ENCODE measurements around the gene LRRC27. TPM values are rescaled to one million over a fixed set of nuclear protein-coding genes. Genes with fewer than 3 reads are reported as not detected.

The LRRC27 gene
- total and polyA plus RNA-seq, 4 experiments from 2014 or later: 0.90 to 3.8 (median 3.0) TPM

DNA sequence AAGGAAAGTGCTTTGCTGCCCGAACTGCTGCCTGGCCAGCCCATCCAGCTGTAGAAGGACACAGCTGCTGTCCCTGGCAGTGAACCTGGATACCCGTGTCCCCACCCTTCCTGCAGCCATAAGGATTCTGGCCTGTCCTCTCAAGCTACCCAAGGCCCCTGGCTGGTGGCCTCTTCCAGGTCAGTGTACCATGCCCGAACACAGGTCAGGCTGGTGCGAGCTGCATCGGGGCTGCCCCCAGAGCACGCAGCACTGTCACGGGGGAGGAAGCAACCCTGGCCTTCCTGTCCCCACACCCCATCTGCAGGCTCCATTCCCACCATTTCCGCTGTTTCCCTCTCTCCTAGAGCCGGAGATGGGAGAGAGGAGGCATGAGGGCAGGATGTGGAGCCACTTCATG, 34.5 kb downstream of the LRRC27 start:
- H3K27ac Mint-ChIP-seq: no peak overlapping the region
- intact Hi-C loops (cut with micrococcal nuclease): no loop called here
- no peak for DNase-seq

DNA sequence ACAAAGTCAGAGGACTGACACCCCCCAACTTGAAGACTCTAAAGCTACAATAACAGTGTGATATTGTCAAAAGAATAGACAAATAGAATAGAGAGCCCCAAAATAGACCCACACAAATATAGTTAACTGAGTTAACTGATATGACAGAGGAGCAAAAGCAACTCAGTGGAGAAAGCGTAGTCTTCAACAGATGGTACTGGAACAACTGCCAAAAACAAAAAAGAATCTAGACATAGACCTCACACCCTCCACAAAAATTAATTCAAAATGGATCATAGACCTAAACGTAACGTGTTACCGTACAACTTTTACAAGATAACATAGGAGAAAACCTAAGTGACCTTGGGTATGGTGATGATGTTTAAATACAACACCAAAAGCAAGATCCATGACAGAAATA, 36.4 kb downstream of the LRRC27 start:
- H3K27me3 ChIP-seq (ENCODE audit: insufficient read depth, low read length): no peaks in the 10 kb centered on the region
- intact Hi-C loops (cut with micrococcal nuclease): no loop called here
- no peak overlapping the region for H3K27ac ChIP-seq (ENCODE audit: low read depth, low read length)
- H3K9me3 ChIP-seq (ENCODE audit: control insufficient read depth in 1 of 2, low read length in 2 of 2): no peaks in the 10 kb centered on the region
- Mint-ChIP-seq H3K36me3 (peaks cover 2 to 15% of the 10 kb centered on the region in 2 donors), H3K27me3 (no peaks in the 10 kb centered on the region), H3K4me3 (no peak overlapping the region), H3K4me1 (peaks cover 4 to 5% (median 4%) of the 10 kb centered on the region in 4 donors), H3K9me3 (peaks cover 0 to 2% (median 0%) of the 10 kb centered on the region in 8 donors), H3K27ac (no peak overlapping the region)
- ChIA-PET POLR2A (ENCODE audit: partially characterized antibody) (no interaction called here), CTCF (ENCODE audit: partially characterized antibody) (no interaction called here)
- no peak overlapping the region for H3K4me3 ChIP-seq (ENCODE audit: low read length in 2 of 2)
- DNase-seq: no peak
- no peaks in the 10 kb centered on the region for H3K36me3 ChIP-seq (ENCODE audit: insufficient read depth, low read length)
- H3K4me1 ChIP-seq (ENCODE audit: insufficient read depth, low read length): no peaks in the 10 kb centered on the region

More for the DNA sequence above, 34.5 kb downstream of the LRRC27 start:
- Mint-ChIP-seq H3K27me3 (no peaks in the 10 kb centered on the region), H3K4me3 (no peak overlapping the region), H3K9me3 (peaks cover 0 to 2% (median 0%) of the 10 kb centered on the region in 8 donors), H3K4me1 (peaks cover 0 to 2% (median 0%) of the 10 kb centered on the region in 4 donors), H3K36me3 (peaks cover 2 to 15% of the 10 kb centered on the region in 2 donors)
- no peaks in the 10 kb centered on the region for H3K9me3 ChIP-seq (ENCODE audit: control insufficient read depth in 1 of 2, low read length in 2 of 2)
- no peaks in the 10 kb centered on the region for H3K4me1 ChIP-seq (ENCODE audit: insufficient read depth, low read length)
- ChIA-PET CTCF (ENCODE audit: partially characterized antibody) (interaction anchor here (1.4 kb wide), 1 partner anchor 13 kb away, joined by 4 read pairs; no protein-coding TSS in a partner anchor), POLR2A (ENCODE audit: partially characterized antibody) (no interaction called here)
- no peak overlapping the region for H3K4me3 ChIP-seq (ENCODE audit: low read length in 2 of 2)
- H3K27ac ChIP-seq (ENCODE audit: low read depth, low read length): no peak overlapping the region
- no peaks in the 10 kb centered on the region for H3K27me3 ChIP-seq (ENCODE audit: insufficient read depth, low read length)
- no peaks in the 10 kb centered on the region for H3K36me3 ChIP-seq (ENCODE audit: insufficient read depth, low read length)

DNA sequence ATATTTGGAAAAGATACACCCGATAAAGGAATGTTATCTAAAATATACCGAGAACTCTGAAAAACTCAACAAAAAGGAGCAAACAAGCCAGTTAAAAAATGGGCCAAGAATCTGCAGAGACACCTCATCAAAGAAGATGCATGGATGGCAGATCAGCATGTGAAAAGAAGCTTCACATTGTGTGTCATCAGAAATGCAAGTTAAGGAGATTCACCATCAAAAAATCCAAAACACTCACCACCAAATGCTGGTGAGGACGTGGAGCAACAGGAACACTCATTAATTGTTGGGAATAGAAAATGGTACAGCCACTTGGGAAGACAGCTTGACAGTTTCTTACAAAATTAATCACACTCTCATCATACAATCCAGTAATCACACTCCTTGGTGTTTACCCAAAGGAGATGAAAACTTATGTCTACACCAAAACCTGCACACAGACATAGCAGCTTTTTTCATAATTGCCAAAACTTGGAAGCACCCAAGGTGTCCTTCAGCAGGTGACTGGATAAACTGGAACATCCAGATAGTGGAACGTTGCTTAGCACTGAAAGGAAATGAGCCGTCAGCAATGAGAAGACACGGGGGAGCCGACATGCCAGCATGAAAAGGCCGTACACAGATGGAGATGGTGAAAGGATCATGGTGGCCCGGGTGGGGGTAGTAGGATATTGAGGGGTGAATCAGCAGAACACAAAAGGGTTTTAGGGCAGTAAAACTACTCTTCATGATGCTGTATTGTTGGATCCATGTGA, 37.1 kb downstream of the LRRC27 start:
- H3K4me3 ChIP-seq (ENCODE audit: low read length in 2 of 2): no peak overlapping the region
- H3K36me3 ChIP-seq (ENCODE audit: insufficient read depth, low read length): no peaks in the 10 kb centered on the region
- no peak for DNase-seq
- ChIA-PET POLR2A (ENCODE audit: partially characterized antibody) (no interaction called here), CTCF (ENCODE audit: partially characterized antibody) (no interaction called here)
- Mint-ChIP-seq H3K27ac (no peak overlapping the region), H3K36me3 (peaks cover 2 to 15% of the 10 kb centered on the region in 2 donors), H3K27me3 (no peaks in the 10 kb centered on the region), H3K4me3 (no peak overlapping the region), H3K9me3 (peaks cover 0 to 2% (median 0%) of the 10 kb centered on the region in 8 donors), H3K4me1 (peaks cover 4 to 5% (median 4%) of the 10 kb centered on the region in 4 donors)
- no peak overlapping the region for H3K27ac ChIP-seq (ENCODE audit: low read depth, low read length)
- intact Hi-C loops (cut with micrococcal nuclease): no loop called here
- no peaks in the 10 kb centered on the region for H3K9me3 ChIP-seq (ENCODE audit: control insufficient read depth in 1 of 2, low read length in 2 of 2)
- H3K4me1 ChIP-seq (ENCODE audit: insufficient read depth, low read length): no peaks in the 10 kb centered on the region
- no peaks in the 10 kb centered on the region for H3K27me3 ChIP-seq (ENCODE audit: insufficient read depth, low read length)

DNA sequence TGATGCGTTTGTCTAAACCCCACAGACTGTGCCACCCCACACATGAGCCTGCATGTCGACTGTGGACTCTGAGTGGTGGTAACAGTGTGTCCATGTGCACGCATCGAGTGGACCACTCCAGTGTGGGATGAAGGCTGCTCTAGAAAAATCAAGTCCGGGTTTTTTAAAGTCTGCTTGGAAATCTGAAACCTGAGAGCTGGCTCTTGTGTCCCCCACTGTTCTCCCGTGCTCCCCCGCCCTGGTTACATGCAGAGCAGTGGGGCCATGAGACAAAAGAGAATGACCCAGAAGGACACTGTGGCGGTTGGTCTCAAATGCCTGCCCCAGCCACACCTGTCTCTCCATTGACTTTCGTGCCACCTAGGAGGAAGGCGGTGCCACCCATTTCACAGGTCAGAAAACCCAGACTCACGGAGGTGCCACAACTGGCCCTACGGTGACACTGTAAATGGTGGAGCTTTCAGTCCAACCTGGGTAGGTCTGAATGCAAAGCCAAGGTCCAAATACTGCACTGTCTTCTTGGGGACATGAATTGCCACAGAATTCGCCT, 37.7 kb downstream of the LRRC27 start:
- H3K36me3 ChIP-seq (ENCODE audit: insufficient read depth, low read length): no peaks in the 10 kb centered on the region
- ChIA-PET CTCF (ENCODE audit: partially characterized antibody) (no interaction called here), POLR2A (ENCODE audit: partially characterized antibody) (no interaction called here)
- no peak overlapping the region for H3K4me3 ChIP-seq (ENCODE audit: low read length in 2 of 2)
- peaks cover 0 to 2% (median 0%) of the 10 kb centered on the region in 8 donors for H3K9me3 Mint-ChIP-seq
- peaks cover 2 to 5% (median 4%) of the 10 kb centered on the region in 4 donors for H3K4me1 Mint-ChIP-seq
- peaks cover 2 to 15% of the 10 kb centered on the region in 2 donors for H3K36me3 Mint-ChIP-seq
- H3K27ac ChIP-seq (ENCODE audit: low read depth, low read length): no peak overlapping the region
- no peaks in the 10 kb centered on the region for H3K9me3 ChIP-seq (ENCODE audit: control insufficient read depth in 1 of 2, low read length in 2 of 2)
- DNase-seq: no peak
- no peak overlapping the region for H3K27ac Mint-ChIP-seq
- no peaks in the 10 kb centered on the region for H3K27me3 ChIP-seq (ENCODE audit: insufficient read depth, low read length)
- intact Hi-C loops (cut with micrococcal nuclease): no loop called here
- no peak overlapping the region for H3K4me3 Mint-ChIP-seq
- H3K4me1 ChIP-seq (ENCODE audit: insufficient read depth, low read length): no peaks in the 10 kb centered on the region
- H3K27me3 Mint-ChIP-seq: no peaks in the 10 kb centered on the region

DNA sequence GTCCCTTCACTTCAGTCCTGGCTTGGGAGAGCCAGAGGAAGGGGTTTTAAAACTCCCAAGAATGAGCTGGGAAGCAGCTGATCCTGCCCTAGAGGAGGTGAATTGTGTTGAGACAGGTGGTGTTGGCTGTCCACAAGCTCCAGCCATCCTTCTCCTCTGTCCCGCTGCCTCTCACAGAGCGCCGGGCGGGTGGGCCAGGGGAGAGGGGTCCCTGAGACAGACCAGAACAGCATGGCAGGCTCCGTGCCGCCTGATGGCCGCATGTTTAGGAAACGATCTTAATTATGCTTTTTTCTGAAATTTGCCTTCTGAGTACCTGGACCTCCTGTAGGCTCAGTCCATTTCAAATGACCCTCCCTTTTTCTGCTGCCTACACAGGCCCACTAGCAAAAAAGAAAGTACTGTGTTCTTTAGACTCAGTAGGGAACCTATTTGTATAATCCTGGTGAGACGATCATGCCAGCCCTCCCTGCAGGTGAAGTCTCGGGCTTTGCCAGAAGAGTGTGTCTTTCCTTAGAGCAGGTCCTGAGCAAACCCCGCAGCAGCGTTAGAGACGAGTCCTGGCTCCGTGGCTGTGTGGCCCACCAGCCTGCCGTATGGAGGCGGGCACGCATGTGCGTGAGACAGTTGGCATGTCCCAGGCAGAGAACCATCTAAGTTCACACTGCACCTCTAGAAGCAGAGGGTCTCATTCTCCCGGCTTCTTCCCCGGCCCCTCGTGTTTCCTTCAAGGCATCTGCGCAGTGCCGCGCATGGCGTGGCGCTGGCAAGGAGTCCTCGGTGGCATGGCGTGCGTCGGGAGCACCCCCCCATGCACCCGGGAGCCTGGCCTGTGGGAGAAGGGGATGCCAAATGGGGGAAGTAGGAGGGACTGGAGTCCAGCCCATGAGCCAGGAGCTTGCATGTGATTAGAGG, 38.7 kb downstream of the LRRC27 start:
- ChIA-PET CTCF (ENCODE audit: partially characterized antibody) (no interaction called here), POLR2A (ENCODE audit: partially characterized antibody) (no interaction called here)
- no peaks in the 10 kb centered on the region for H3K9me3 ChIP-seq (ENCODE audit: control insufficient read depth in 1 of 2, low read length in 2 of 2)
- Mint-ChIP-seq H3K27me3 (no peaks in the 10 kb centered on the region), H3K4me1 (peaks cover 2 to 5% (median 4%) of the 10 kb centered on the region in 4 donors), H3K27ac (no peak overlapping the region), H3K9me3 (no peaks in the 10 kb centered on the region), H3K4me3 (no peak overlapping the region), H3K36me3 (peaks cover 0 to 15% of the 10 kb centered on the region in 2 donors)
- no peaks in the 10 kb centered on the region for H3K4me1 ChIP-seq (ENCODE audit: insufficient read depth, low read length)
- no peak for DNase-seq
- no peaks in the 10 kb centered on the region for H3K36me3 ChIP-seq (ENCODE audit: insufficient read depth, low read length)
- intact Hi-C loops (cut with micrococcal nuclease): no loop called here
- no peaks in the 10 kb centered on the region for H3K27me3 ChIP-seq (ENCODE audit: insufficient read depth, low read length)
- H3K4me3 ChIP-seq (ENCODE audit: low read length in 2 of 2): no peak overlapping the region
- H3K27ac ChIP-seq (ENCODE audit: low read depth, low read length): no peak overlapping the region

DNA sequence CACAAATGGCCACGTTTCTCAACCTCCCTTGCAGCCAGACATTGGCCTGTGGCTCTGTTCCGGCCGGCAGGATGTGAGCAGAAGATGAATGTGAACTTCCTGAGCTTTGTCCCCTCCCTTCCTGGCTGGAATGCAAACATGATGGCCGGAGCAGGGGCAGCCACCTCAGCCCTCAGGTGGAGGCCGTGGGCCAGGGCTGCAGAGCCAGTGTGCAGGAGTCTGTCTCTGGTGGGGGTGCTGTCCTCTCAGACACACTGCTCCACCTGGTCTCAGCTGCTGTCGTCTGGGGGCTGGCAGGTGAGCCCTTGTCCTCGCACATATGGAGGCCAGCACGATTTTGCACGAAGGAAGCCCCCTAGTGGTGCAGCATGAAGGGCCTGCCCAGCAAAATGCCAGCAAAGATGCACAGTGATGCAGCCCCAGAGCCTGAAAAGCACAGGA, 39.7 kb downstream of the LRRC27 start:
- intact Hi-C loops (cut with micrococcal nuclease): no loop called here
- no peaks in the 10 kb centered on the region for H3K27me3 ChIP-seq (ENCODE audit: insufficient read depth, low read length)
- H3K4me3 Mint-ChIP-seq: no peak overlapping the region
- ChIA-PET CTCF (ENCODE audit: partially characterized antibody) (interaction anchor here (1.0 kb wide), 1 partner anchor 83 kb away, joined by 3 read pairs; no protein-coding TSS in a partner anchor), POLR2A (ENCODE audit: partially characterized antibody) (no interaction called here)
- no peaks in the 10 kb centered on the region for H3K36me3 ChIP-seq (ENCODE audit: insufficient read depth, low read length)
- peaks cover 0 to 15% of the 10 kb centered on the region in 2 donors for H3K36me3 Mint-ChIP-seq
- no peaks in the 10 kb centered on the region for H3K27me3 Mint-ChIP-seq
- no peak overlapping the region for H3K27ac Mint-ChIP-seq
- no peak overlapping the region for H3K27ac ChIP-seq (ENCODE audit: low read depth, low read length)
- no peaks in the 10 kb centered on the region for H3K4me1 ChIP-seq (ENCODE audit: insufficient read depth, low read length)
- DNase-seq: no peak
- no peaks in the 10 kb centered on the region for H3K9me3 Mint-ChIP-seq
- H3K9me3 ChIP-seq (ENCODE audit: control insufficient read depth in 1 of 2, low read length in 2 of 2): no peaks in the 10 kb centered on the region
- H3K4me3 ChIP-seq (ENCODE audit: low read length in 2 of 2): no peak overlapping the region
- H3K4me1 Mint-ChIP-seq: peaks cover 2 to 5% (median 5%) of the 10 kb centered on the region in 4 donors

All from CD4-positive, alpha-beta memory T cell (primary cell).